ENCODE results near the gene PAMR1. TPM values are rescaled to one million over a fixed set of nuclear protein-coding genes. Genes with fewer than 3 reads are reported as not detected.

PAMR1 gene
- total and polyA plus RNA-seq, 4 donors: 0.60 to 15.2 (median 1.4) TPM

GRCh38 chr11:35553021-35553420 lies 27.6 kb upstream of the PAMR1 start:
- Histone ChIP-seq H3K9me3 (ENCODE audit: control insufficient read depth in 4 of 4, insufficient read depth in 3 of 4, low read length in 3 of 4) (no peaks in the 10 kb centered on the region), H3K27ac (ENCODE audit: low read depth in 1 of 2, low read length in 1 of 2) (no peak overlapping the region), H3K9ac (ENCODE audit: insufficient read depth in 1 of 2, low read length in 2 of 2) (no peak overlapping the region), H3K27me3 (ENCODE audit: control insufficient read depth in 3 of 3, insufficient read depth in 3 of 3, low read length in 2 of 3) (no peaks in the 10 kb centered on the region), H3K4me1 (ENCODE audit: control insufficient read depth in 5 of 5, insufficient read depth in 5 of 5, low read length in 5 of 5) (peaks cover 0 to 3% (median 0%) of the 10 kb centered on the region in 5 donors), H3K36me3 (ENCODE audit: control insufficient read depth in 4 of 4, insufficient read depth in 4 of 4, low read length in 4 of 4) (no peaks in the 10 kb centered on the region), H3K4me3 (no peak overlapping the region)
- no peak for ATAC-seq (ENCODE audit: insufficient read depth, low FRiP score)
- TF ChIP-seq CTCF (IDR thresholded peaks at IDR 0.05; ENCODE audit: control extremely low read depth, extremely low read depth): no peak
- WGBS, 2 donors: 70 to 71% methylated on average over 3 of the region's 3 CpGs
- DNase-seq: no peak

GRCh38 chr11:35552616-35553015 lies 27.2 kb upstream of the PAMR1 start:
- Histone ChIP-seq H3K4me3 (no peak overlapping the region), H3K4me1 (ENCODE audit: control insufficient read depth in 5 of 5, insufficient read depth in 5 of 5, low read length in 5 of 5) (peaks cover 0 to 3% (median 0%) of the 10 kb centered on the region in 5 donors), H3K9ac (ENCODE audit: insufficient read depth in 1 of 2, low read length in 2 of 2) (no peak overlapping the region), H3K27me3 (ENCODE audit: control insufficient read depth in 3 of 3, insufficient read depth in 3 of 3, low read length in 2 of 3) (no peaks in the 10 kb centered on the region), H3K36me3 (ENCODE audit: control insufficient read depth in 4 of 4, insufficient read depth in 4 of 4, low read length in 4 of 4) (no peaks in the 10 kb centered on the region), H3K9me3 (ENCODE audit: control insufficient read depth in 4 of 4, insufficient read depth in 3 of 4, low read length in 3 of 4) (no peaks in the 10 kb centered on the region), H3K27ac (ENCODE audit: low read depth in 1 of 2, low read length in 1 of 2) (no peak overlapping the region)
- no peak for TF ChIP-seq CTCF (IDR thresholded peaks at IDR 0.05; ENCODE audit: control extremely low read depth, extremely low read depth)
- ATAC-seq (ENCODE audit: insufficient read depth, low FRiP score): no peak
- 91 to 96% methylated on average over 5 of the region's 5 CpGs for WGBS, 2 donors
- DNase-seq: no peak

GRCh38 chr11:35550374-35551036 lies 25.1 kb upstream of the PAMR1 start:
- TF ChIP-seq CTCF (IDR thresholded peaks at IDR 0.05; ENCODE audit: control extremely low read depth, extremely low read depth): no peak
- no peaks in the 10 kb centered on the region for H3K9me3 ChIP-seq (ENCODE audit: control insufficient read depth in 4 of 4, insufficient read depth in 3 of 4, low read length in 3 of 4)
- DNase-seq: no peak
- WGBS, 2 donors: 82 to 88% methylated on average over 3 of the region's 3 CpGs
- H3K27me3 ChIP-seq (ENCODE audit: control insufficient read depth in 3 of 3, insufficient read depth in 3 of 3, low read length in 2 of 3): no peaks in the 10 kb centered on the region
- H3K4me3 ChIP-seq: no peak overlapping the region
- H3K36me3 ChIP-seq (ENCODE audit: control insufficient read depth in 4 of 4, insufficient read depth in 4 of 4, low read length in 4 of 4): no peaks in the 10 kb centered on the region
- no peak for ATAC-seq (ENCODE audit: insufficient read depth, low FRiP score)
- H3K9ac ChIP-seq (ENCODE audit: insufficient read depth in 1 of 2, low read length in 2 of 2): no peak overlapping the region
- H3K27ac ChIP-seq (ENCODE audit: low read depth in 1 of 2, low read length in 1 of 2): no peak overlapping the region
- H3K4me1 ChIP-seq (ENCODE audit: control insufficient read depth in 5 of 5, insufficient read depth in 5 of 5, low read length in 5 of 5): peaks cover 0 to 4% (median 0%) of the 10 kb centered on the region in 5 donors

GRCh38 chr11:35549787-35550186 lies 24.4 kb upstream of the PAMR1 start:
- Histone ChIP-seq H3K9me3 (ENCODE audit: control insufficient read depth in 4 of 4, insufficient read depth in 3 of 4, low read length in 3 of 4) (no peaks in the 10 kb centered on the region), H3K36me3 (ENCODE audit: control insufficient read depth in 4 of 4, insufficient read depth in 4 of 4, low read length in 4 of 4) (no peaks in the 10 kb centered on the region), H3K4me1 (ENCODE audit: control insufficient read depth in 5 of 5, insufficient read depth in 5 of 5, low read length in 5 of 5) (peaks cover 0 to 4% (median 0%) of the 10 kb centered on the region in 5 donors), H3K9ac (ENCODE audit: insufficient read depth in 1 of 2, low read length in 2 of 2) (no peak overlapping the region), H3K4me3 (no peak overlapping the region), H3K27me3 (ENCODE audit: control insufficient read depth in 3 of 3, insufficient read depth in 3 of 3, low read length in 2 of 3) (no peaks in the 10 kb centered on the region), H3K27ac (ENCODE audit: low read depth in 1 of 2, low read length in 1 of 2) (no peak overlapping the region)
- no peak for TF ChIP-seq CTCF (IDR thresholded peaks at IDR 0.05; ENCODE audit: control extremely low read depth, extremely low read depth)
- WGBS, 2 donors: 40 to 53% methylated on average over 3 of the region's 3 CpGs
- ATAC-seq (ENCODE audit: insufficient read depth, low FRiP score) (peak; percentile 76), DNase-seq (peak; percentile 62 to 77 (median 62))
